GM21390 (cell line): Measurements from ENCODE around the gene ELF3.
"Not testable (repeated sequence)": the region's sequence is repeated elsewhere in the genome, so short reads cannot be mapped to it uniquely, and the experiment has no call there.

ENCODE experiments used
- ATAC-seq: cut with Tn5 transposase; IDR thresholded peaks from one replicate; pipeline ENCODE4 v1.9.1; 2021; ENCODE audit not compliant: unreplicated experiment

Gene ELF3

DNA sequence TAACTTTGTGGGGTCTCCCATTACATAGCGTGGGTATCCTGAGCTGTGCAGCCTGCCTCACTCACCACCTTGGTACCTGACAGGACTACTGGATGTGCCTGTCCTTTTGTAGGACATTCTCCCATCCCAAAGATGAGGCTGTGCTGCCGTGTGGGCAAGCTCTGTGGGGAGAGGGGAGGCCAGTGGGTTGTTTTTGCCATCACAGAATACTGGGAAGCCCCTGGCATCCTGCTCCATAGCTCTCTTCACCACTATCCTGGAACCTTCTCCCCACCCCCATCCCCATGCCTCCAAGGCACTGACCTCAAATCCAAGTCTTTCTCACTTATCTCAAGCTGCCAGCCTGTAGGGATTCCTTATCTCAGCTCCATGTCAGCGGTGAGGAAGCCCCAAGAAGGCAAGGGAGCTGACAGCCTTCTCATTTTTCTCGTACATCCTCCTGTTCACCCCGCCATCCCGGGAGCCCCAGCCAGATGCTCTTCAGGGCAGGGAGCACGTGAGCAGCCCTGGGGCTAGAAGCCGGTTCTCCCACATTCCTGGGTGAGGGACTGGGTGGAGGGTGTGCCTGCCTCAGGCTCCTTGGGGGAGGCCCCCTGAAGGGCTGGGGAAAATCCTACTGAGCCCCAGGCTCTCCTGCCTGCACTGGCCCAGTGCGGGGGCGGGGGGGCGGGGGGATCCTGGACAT is 2.4 kb upstream of the ELF3 start:
- ATAC-seq = no peak

DNA sequence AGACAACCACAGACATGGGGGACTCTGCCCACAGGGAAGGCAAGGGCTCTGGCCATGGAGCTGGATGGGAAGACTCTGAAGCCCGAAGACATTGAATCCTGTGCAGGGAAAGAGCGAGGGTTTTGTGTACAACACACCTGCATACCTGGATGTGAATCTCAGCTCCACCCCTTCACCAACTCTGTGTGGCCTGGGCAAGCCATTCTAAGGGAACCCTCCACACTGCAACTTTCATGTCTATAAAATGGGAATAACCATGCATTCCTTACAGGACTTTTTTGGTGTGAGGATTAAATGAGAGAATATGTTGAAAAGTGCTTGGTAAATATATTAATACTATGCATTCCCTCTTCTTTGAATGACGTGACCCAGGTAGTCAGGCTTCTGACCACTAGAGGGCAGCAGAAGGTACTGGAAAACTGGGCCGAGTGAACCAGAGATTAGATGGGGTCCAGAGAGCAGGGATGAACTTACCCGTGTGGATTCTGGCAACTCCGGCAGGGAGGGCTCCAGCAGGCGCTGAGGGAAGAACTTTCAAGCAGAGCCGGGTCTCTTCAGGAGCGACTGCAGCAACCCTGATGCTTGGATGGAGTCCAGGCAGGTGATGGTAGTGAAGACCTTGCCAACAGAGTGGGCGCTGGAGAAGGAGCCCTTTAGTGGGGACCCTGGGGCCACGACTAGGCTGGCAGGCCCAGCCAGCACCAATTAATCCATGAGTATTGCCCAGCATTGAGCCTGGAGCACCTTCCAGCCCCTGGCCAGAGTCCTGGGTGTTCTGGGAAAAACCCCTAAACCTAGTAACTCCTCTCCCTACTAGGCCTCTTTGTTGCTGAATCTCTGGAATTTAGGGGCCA is 834 bp upstream of the ELF3 start:
- peak; percentile 45 for ATAC-seq

DNA sequence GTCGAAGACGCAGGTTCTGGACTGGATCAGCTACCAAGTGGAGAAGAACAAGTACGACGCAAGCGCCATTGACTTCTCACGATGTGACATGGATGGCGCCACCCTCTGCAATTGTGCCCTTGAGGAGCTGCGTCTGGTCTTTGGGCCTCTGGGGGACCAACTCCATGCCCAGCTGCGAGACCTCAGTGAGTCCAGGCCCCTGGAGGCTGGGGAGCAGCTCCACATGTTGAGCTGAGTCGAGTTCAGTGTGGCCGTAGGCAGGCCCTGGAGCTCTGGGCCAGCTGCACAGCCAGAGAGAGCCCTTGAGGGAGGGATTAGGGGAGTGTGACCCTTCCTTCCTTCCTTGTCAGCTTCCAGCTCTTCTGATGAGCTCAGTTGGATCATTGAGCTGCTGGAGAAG is 1.6 kb downstream of the ELF3 start:
- no peak for ATAC-seq

DNA sequence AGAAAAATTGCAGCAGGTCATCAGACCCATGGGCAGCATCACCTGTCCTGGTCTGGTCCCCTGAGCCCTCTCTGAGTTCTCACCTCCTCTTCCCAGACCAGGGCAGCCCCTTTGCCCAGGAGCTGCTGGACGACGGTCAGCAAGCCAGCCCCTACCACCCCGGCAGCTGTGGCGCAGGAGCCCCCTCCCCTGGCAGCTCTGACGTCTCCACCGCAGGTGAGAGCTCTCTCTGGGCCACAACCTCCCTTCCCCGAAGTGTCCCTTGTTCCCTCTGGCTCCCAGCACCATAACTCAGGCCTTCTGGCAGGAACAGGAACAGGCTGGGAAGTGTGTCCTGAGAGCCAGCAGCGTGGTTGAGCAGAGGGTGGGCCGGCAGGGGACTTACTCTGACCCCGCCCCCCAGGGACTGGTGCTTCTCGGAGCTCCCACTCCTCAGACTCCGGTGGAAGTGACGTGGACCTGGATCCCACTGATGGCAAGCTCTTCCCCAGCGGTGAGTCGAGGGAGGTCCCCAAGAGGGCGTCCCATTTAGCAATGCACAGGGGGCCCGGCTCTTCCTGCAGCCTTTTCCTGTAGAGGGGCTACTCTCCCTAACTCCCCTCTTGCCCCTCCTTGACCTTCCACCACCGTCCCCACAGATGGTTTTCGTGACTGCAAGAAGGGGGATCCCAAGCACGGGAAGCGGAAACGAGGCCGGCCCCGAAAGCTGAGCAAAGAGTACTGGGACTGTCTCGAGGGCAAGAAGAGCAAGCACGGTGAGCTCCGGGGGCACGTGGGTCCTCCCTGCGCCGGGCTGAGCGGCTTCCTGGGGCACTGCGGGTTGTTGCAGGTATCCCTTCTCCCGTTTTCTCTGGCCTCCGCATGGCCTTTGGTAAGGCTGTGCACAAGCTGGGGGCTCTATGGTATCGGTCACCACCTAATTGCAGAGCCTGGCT is 2.4 kb downstream of the ELF3 start:
- ATAC-seq = no peak

DNA sequence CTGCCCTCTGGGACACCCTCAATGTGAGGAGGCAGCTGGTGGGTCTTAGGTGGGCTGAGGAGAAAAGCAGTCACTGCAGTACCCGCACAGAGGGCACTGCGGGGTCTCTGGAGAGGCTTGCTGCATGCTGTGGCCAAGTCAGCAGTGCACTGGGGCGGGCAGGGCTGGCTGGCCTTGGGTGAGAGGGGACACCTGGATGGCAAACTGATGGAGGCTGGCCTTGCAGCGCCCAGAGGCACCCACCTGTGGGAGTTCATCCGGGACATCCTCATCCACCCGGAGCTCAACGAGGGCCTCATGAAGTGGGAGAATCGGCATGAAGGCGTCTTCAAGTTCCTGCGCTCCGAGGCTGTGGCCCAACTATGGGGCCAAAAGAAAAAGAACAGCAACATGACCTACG is 3.2 kb downstream of the ELF3 start:
- ATAC-seq = no peak

DNA sequence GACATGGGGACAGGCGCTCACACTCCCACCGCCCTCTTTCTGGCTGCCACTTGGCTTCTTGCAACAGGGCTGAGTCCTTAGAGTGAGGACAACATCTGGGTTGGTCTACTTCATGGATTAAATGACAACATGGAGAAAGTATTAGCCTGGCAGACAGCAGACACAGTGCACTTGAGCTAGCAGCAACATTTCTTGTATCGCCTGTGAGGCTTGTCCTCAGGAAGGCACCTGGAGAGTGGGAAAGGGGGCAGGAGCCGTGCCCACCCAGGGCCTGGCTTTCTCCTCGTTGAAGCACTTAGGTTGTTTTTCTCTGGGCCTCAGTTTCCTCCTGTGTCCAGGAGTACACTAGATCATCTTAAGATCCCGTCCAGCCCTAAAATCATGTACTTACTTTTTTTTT is 3.7 kb downstream of the ELF3 start:
- no peak for ATAC-seq

DNA sequence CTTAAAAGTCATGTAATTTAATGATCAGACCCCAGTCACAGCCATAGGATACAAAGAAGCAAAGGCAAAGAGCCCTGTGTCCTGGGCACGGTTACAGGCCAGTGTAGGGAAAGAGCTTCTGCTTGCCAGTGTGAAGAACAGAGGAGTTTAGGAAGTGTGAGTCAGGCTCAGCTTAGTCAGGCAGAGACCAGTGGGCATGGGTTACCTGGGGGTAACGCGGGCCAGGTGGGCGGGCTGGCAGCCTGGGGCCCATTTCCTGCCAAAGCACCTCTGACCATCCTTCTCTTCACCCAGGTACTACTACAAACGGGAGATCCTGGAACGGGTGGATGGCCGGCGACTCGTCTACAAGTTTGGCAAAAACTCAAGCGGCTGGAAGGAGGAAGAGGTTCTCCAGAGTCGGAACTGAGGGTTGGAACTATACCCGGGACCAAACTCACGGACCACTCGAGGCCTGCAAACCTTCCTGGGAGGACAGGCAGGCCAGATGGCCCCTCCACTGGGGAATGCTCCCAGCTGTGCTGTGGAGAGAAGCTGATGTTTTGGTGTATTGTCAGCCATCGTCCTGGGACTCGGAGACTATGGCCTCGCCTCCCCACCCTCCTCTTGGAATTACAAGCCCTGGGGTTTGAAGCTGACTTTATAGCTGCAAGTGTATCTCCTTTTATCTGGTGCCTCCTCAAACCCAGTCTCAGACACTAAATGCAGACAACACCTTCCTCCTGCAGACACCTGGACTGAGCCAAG is 4.7 kb downstream of the ELF3 start:
- no peak for ATAC-seq

DNA sequence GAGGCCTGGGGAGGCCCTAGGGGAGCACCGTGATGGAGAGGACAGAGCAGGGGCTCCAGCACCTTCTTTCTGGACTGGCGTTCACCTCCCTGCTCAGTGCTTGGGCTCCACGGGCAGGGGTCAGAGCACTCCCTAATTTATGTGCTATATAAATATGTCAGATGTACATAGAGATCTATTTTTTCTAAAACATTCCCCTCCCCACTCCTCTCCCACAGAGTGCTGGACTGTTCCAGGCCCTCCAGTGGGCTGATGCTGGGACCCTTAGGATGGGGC is 5.2 kb downstream of the ELF3 start:
- ATAC-seq = no peak

DNA sequence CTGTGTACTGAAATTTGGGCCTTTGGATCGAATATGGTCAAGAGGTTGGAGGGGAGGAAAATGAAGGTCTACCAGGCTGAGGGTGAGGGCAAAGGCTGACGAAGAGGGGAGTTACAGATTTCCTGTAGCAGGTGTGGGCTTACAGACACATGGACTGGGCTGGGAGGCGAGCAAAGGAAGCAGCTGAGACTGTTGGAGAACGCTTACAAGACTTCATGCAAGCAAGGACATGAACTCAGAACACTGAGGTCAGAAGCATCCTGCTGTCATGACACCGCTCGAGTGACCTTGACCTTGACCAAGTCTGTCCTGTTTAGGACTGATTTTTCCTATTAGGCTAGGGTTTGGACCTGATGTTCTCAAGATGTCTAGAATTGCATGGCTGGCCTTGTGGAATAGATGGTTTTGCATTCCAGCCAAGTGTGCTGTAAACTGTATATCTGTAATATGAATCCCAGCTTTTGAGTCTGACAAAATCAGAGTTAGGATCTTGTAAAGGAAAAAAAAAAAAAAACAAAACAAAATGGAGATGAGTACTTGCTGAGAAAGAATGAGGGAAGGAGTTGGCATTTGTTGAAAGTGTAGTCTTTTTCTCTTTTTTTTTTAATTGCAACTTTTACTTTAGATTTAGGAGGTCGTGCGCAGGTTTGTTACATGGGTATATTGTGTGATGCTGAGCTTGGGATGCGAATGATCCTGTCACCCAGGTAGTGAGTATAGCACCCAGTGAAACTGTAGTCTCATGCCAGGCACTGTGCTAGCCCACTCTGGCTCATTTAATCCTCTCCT is 5.8 kb downstream of the ELF3 start:
- no peak for ATAC-seq

DNA sequence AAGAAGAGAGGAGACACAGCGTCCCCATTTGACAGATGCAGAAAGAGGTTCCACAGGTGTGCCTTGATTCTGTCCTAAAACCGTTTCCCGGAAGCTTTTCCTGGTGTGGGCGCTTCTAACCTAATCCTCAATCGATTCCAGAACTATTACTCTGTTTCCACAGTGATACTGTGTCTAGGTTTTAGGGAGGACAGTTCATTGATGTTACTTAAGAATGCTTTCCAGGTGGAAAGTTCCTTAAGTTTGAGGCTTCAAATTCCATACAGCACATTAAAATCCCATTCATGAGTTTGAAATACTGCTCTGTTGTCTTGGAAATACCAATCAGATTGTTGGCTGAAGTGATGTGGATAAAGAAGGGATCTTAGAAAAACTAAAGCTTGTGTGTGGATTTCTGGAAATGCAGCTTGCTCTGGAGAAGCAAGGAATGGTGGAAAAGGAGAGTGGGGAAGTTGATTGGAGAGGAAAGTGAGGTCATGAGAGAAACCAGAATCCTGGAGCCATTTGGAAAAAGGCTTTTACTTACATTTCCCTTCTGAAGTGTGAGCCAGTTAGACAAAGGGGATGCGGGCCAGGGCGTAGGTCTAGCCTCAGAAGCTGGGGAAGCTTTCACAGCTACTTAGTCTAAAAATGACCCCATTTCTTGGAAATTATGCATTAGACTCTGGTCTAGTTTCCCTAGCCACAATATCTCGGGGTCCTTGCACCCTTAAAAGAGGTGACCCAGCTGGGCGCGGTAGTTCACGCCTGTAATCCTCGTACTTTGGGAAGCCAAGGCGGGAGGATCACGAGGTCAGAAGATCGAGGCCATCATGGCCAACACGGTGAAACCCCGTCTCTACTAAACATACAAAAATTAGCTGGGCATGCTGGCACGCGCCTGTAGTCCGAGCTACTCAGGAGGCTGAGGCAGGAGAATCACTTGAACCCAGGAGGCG is 6.7 kb downstream of the ELF3 start:
- no peak for ATAC-seq

DNA sequence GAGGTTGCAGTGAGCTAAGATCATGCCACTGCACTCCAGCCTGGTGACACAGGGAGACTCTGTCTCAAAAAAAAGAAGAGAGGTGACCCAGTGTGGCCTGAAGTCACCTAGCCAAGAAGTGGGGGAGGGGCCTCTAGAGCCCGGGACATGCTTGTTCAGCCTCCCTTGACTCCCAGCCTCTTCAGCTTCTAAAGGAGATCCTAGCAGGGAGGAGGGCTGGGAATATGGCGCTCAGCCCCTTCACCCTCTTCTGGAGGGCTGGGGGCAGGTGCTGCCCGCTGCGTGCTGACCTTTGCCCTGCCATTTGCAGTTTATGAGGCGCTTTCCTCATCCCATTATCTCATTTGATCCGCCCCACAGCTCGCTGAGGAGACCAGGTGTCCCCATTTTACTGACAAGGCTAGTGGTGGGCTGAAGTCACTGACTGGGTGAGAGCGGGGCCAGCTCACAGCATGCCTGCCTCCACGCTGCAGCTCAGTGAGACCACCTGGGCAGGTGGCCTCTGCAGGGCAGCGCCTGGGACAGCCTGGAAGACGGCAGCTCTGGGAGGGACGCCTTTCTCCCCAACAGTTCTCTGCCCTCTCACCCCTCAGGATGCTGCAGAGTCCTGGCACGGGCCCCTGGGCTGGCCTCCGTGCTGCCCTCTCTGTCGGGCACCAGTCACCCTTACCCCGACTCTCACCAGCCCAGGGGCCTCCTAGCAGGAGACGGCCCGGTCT is 7.5 kb downstream of the ELF3 start:
- no peak for ATAC-seq

DNA sequence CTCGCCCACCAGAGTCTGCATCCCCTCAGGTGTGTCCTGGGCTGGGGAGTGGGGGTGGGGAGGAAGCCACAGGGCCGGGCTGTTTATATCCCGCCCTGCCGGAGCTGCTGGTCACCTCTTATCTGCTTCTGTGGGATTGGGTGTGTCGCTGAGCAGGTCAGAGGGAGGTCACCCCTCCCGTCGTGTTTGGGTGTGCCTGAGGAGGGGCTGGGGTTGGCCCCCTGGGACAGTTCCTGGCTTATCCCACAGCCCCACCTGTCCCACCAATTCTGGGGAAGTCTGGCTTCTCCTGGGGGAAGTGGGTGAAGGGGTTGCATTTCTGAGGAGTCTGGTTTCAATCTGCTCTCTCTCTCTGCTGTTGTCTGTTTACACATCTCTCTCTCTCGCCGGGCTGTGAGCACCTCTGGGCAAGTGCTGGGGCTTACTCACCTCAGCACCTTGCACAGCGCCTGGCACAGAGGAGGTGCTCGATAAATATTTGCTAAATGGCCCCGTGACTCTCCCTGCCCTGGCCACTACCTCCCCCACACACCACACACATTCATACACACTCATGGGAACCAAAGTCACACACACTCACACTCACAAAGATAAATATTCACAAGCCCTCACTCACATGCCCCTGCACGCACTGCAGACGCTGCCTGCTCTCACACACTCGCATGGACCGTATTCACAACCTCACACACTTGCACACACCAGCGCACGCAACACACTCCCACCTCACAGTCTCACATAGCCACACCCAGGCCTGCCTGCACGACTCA is 8.3 kb downstream of the ELF3 start:
- ATAC-seq = no peak

DNA sequence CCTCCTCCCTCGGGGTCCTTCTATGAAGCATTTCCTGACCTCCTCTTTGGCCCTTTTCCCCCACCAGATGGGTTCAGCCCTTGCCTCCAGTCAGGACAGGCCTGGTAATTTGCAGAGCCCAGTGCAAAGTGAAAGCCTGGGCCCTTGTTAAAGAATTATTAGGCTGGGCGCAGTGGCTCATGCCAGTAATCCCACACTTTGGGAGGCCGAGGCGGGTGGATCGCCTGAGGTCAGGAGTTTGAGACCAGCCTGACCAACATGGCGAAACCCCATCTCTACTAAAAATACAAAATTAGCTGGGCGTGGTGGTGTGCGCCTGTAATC is 8.8 kb downstream of the ELF3 start:
- ATAC-seq = not testable (repeated sequence)

DNA sequence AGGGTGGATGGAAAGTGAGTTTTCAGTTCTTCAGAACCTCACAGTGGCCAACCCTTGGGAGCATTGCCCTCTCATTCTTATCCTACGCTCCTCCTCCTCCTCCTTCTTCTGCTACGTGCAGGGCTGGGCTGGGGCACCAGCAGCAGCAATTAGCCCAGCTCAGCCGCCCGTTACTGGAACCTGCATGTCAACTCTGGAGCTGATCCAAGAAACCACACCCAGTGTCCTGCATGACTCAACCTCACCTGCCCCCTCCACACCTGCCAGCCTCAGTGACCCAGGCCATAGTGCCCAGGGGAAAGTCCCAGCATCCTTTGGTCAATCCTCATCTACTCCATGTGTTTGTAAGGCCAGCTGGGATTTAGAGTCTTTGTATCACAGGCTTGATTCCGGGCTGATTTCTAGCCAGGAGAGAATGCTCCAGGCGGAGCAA is 12.6 kb downstream of the ELF3 start:
- ATAC-seq = no peak

DNA sequence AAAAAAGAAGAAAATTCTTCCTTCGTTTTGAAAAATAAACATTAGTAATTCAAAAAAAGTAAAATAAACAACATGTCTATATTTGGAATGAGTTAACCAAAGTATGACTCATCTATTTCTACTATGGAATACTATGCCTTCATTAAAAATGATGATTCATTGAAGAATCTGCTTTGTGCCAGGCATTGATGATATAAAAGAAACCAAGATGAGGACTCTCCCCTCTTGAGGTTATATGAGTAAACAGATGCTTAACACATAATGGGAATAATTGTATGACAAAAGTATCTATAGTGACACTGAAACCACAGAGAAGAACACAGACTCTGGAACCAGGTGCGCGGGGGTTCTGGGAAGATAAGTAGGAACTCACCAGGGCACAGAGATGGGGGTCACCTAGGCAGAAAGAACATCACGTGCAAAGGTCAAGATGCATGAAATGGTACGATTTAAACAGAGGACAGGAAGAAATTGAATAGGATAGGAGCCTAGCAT is 18.8 kb downstream of the ELF3 start:
- no peak for ATAC-seq

DNA sequence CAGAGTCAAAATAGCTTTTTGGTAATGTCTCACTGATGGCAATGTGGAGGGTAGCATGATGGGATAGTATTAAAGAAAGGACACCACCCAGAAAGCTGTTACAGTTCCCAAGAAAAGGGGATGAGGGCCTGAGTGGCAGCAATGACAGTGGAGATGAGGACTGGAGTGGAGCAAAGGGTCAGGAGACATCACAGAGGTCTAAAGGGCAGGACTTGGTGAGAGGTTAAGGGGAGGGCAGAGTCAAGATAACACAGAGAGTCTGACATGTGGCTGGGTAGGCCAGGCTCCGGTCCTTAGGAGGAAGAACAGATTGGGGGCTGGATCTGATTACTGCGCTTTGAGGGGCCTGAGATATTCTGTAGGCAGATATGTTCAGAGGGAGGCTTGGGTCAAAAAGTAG is 19.3 kb downstream of the ELF3 start:
- no peak for ATAC-seq

DNA sequence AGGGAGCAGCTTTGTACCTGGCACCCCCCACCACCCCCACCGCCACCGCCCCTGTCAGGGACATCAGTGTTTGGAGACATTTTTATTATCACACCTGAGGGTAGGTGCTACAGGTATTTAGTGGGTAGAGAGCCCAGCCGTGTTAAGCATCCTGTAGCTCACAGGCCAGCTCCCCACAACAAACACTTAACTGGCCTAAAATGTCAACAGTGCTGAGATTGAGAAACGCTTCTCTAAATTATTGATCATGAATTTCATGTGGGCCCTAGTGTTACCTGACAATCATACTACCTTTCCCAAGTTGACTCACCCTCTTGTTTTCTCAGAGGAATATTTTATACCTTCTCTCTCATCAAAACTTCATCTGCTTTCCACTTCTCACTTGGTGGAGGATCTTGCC is 21.4 kb downstream of the ELF3 start:
- ATAC-seq = no peak
